Measurements from ENCODE around the gene ZSCAN23. TPM values are rescaled to one million over a fixed set of nuclear protein-coding genes. Genes with fewer than 3 reads are reported as not detected.
"Not testable (repeated sequence)": the region's sequence is repeated elsewhere in the genome, so short reads cannot be mapped to it uniquely, and the experiment has no call there.

Gene ZSCAN23
- total and polyA plus RNA-seq, 2 donors = 3.5 to 15.5 TPM

- Histone ChIP-seq H3K36me3 (ENCODE audit: insufficient read depth) (no peaks in the 10 kb centered on the region), H3K4me3 (ENCODE audit: low read depth, low read length) (no peak overlapping the region), H3K27ac (ENCODE audit: low read depth) (no peak overlapping the region), H3K4me1 (ENCODE audit: insufficient read depth) (no peaks in the 10 kb centered on the region)
- WGBS = 95% methylated on average over 2 of the region's 2 CpGs
- no peak for DNase-seq (ENCODE audit: extremely low spot score)
These were observed 32.5 kb downstream of the ZSCAN23 start for GRCh38 chr6:28410767-28411166.

GRCh38 chr6:28408076-28408802, 35.1 kb downstream of the ZSCAN23 start:
- H3K27ac ChIP-seq (ENCODE audit: low read depth) = no peak overlapping the region
- 86% methylated on average over 5 of the region's 5 CpGs for WGBS

GRCh38 chr6:28407401-28407800, 35.9 kb downstream of the ZSCAN23 start:
- DNase-seq (ENCODE audit: extremely low spot score) = no peak
- Histone ChIP-seq H3K27ac (ENCODE audit: low read depth) (no peak overlapping the region), H3K4me3 (ENCODE audit: low read depth, low read length) (no peak overlapping the region), H3K4me1 (ENCODE audit: insufficient read depth) (no peaks in the 10 kb centered on the region), H3K36me3 (ENCODE audit: insufficient read depth) (no peaks in the 10 kb centered on the region)
- WGBS = 58% methylated on average over 2 of the region's 2 CpGs

More at GRCh38 chr6:28408076-28408802, 35.1 kb downstream of the ZSCAN23 start:
- no peaks in the 10 kb centered on the region for H3K4me1 ChIP-seq (ENCODE audit: insufficient read depth)
- no peaks in the 10 kb centered on the region for H3K36me3 ChIP-seq (ENCODE audit: insufficient read depth)
- H3K4me3 ChIP-seq (ENCODE audit: low read depth, low read length) = no peak overlapping the region
- no peak for DNase-seq (ENCODE audit: extremely low spot score)

DNA sequence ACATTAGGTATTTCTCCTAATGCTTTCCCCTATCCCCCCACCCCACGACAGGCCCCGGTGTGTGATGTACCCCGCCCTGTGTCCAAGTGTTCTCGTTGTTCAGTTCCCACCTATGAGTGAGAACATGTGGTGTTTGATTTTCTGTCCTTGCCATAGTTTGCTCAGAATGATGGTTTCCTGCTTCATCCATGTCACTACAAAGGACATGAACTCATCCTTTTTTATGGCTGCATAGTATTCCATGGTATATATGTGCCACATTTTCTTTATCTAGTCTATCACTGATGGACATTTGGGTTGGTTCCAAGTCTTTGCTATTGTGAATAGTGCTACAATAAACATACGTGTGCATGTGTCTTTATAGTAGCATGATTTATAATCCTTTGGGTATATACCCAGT, 39.4 kb downstream of the ZSCAN23 start:
- H3K4me3 ChIP-seq (ENCODE audit: low read depth, low read length); H3K4me1 ChIP-seq (ENCODE audit: insufficient read depth); DNase-seq (ENCODE audit: extremely low spot score); H3K27ac ChIP-seq (ENCODE audit: low read depth); H3K36me3 ChIP-seq (ENCODE audit: insufficient read depth): not testable (repeated sequence)
- 88% methylated on average over 5 of the region's 5 CpGs for WGBS

DNA sequence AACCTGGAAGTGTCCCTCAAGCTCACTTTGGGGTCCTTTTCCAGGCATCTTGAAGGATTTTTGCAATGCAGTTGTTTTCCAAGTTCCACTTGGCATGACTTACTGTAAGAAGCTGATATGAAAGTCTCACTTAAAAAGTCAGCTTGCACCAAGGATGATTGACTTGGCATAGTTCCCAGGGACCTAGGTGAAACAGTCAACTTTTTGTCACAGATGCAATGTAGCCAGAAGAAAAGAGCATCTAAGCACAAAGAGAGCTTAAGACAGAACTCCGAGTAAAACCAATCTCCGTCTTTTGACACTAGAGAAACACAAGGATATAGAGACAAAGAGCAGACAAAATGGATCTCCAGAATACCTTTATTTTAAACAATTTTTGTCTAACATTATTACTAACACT, 41.1 kb downstream of the ZSCAN23 start:
- Histone ChIP-seq H3K4me3 (ENCODE audit: low read depth, low read length) (no peak overlapping the region), H3K36me3 (ENCODE audit: insufficient read depth) (no peaks in the 10 kb centered on the region), H3K4me1 (ENCODE audit: insufficient read depth) (no peaks in the 10 kb centered on the region), H3K27ac (ENCODE audit: low read depth) (no peak overlapping the region)
- DNase-seq (ENCODE audit: extremely low spot score) = no peak
- 80% methylated on average over 2 of the region's 2 CpGs for WGBS

GRCh38 chr6:28401172-28401571, 42.1 kb downstream of the ZSCAN23 start:
- Histone ChIP-seq H3K4me1 (ENCODE audit: insufficient read depth) (no peaks in the 10 kb centered on the region), H3K36me3 (ENCODE audit: insufficient read depth) (no peaks in the 10 kb centered on the region), H3K27ac (ENCODE audit: low read depth) (no peak overlapping the region), H3K4me3 (ENCODE audit: low read depth, low read length) (no peak overlapping the region)
- WGBS = 79% methylated on average over 1 of the region's 1 CpG
- DNase-seq (ENCODE audit: extremely low spot score) = no peak

GRCh38 chr6:28400122-28400451, 43.2 kb downstream of the ZSCAN23 start:
- Histone ChIP-seq H3K4me3 (ENCODE audit: low read depth, low read length) (peak overlapping the region; percentile 74), H3K4me1 (ENCODE audit: insufficient read depth) (no peaks in the 10 kb centered on the region), H3K27ac (ENCODE audit: low read depth) (no peak overlapping the region), H3K36me3 (ENCODE audit: insufficient read depth) (no peaks in the 10 kb centered on the region)
- no peak for DNase-seq (ENCODE audit: extremely low spot score)
- WGBS = 19% methylated on average over 8 of the region's 8 CpGs

DNA sequence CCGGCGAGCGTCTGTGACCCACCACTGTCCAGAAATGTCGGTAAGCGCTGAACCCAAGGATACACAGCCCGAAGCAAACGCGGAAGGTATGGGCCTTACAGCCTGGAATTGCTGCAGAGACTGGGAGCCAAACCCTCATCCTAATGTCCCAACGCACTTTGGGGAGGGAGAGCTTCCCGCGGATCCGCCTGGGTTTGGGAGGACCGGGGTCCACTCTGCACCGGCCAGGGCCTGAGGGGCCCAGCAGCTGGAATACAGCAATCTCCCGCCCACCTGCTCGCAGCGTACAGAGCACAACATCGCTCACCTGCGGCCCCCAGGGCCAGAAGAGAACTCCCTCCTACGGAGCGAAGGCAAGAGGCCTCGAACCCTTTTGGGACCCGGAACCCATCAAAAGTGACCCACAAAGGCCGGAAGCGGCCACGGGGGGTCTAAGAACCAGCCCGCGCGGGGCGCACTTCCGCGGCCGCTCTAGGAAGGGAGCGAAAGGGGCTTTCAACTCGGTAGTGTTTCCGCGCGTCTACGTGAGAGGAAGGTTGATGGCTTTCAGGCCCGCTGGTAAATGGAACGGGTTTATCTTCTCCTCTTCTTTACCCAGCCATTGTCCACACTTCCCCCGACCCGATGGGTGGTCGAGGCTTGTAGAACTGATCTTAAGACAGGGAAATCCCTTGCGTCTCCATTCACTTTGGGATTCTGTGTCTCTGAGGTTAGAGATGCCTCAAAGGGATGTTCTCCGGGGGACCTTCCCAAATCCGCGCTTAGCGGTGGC, 43.8 kb downstream of the ZSCAN23 start, which contains the start of gene ZSCAN12:
ZSCAN12 (minus strand) TSS at position 398 of the 772 bp plus-strand sequence. CDS start 1,342 bp downstream, outside the sequence.
- Histone ChIP-seq H3K27ac (ENCODE audit: low read depth) (no peak within 1 kb of the TSS), H3K36me3 (ENCODE audit: insufficient read depth) (no peaks in the 10 kb centered on the region), H3K4me3 (ENCODE audit: low read depth, low read length) (peak within 1 kb of the TSS; percentile 74), H3K4me1 (ENCODE audit: insufficient read depth) (no peaks in the 10 kb centered on the region)
- WGBS = under 1% methylated on average over 49 of the region's 49 CpGs
- DNase-seq (ENCODE audit: extremely low spot score) = peak; percentile 63

- no peak for DNase-seq (ENCODE audit: extremely low spot score)
- WGBS = 91% methylated on average over 4 of the region's 4 CpGs
- H3K36me3 ChIP-seq (ENCODE audit: insufficient read depth) = peaks cover 2% of the 10 kb centered on the region
These were observed 47.4 kb downstream of the ZSCAN23 start for GRCh38 chr6:28395918-28396317.

DNA sequence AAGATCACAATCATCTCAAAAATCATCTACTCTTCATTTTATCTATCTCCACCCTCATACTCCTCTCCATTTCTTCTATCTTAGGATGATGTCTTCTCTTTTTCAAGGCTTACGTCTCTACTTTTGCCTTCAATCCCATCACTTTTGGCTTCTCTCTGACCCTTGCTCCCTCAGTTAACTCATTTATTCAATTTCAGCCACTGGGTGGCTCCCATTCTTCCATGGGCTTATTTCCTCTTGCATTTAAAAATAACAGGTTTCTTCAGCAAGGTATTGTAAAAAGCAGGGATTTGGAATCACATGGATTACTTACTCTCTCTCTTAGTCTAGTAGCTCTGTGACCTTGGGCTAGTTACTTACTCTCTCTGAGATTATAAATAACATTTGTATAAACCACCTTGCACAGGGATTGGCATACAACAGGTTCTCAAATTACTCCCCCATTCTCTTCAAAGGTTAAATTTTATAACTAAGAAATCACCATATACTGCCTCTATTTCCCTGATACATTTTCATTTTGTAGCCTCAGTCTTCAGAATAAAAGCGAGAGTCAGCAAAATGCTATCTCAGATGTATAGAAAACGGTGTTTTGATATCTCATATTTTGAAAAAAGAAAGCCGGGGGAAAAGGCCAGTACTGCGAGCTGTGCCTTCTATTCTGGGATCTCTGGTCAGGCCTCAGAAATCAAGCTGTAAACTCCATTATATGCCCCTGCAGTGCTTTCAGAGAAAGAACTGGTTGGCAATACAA, 49.2 kb downstream of the ZSCAN23 start:
- H3K36me3 ChIP-seq (ENCODE audit: insufficient read depth) = peaks cover 4% of the 10 kb centered on the region
- H3K27ac ChIP-seq (ENCODE audit: low read depth) = no peak overlapping the region
- no peak for DNase-seq (ENCODE audit: extremely low spot score)
- no peak overlapping the region for H3K4me3 ChIP-seq (ENCODE audit: low read depth, low read length)
- H3K4me1 ChIP-seq (ENCODE audit: insufficient read depth) = no peaks in the 10 kb centered on the region
- WGBS = 85% methylated on average over 5 of the region's 5 CpGs

More at GRCh38 chr6:28395918-28396317, 47.4 kb downstream of the ZSCAN23 start:
- no peaks in the 10 kb centered on the region for H3K4me1 ChIP-seq (ENCODE audit: insufficient read depth)
- H3K4me3 ChIP-seq (ENCODE audit: low read depth, low read length) = no peak overlapping the region
- no peak overlapping the region for H3K27ac ChIP-seq (ENCODE audit: low read depth)

GRCh38 chr6:28390688-28391087, 52.6 kb downstream of the ZSCAN23 start:
- Histone ChIP-seq H3K36me3 (ENCODE audit: insufficient read depth) (peaks cover 5% of the 10 kb centered on the region), H3K4me3 (ENCODE audit: low read depth, low read length) (no peak overlapping the region)
- WGBS = 85% methylated on average over 8 of the region's 8 CpGs

GRCh38 chr6:28384143-28384533, 59.2 kb downstream of the ZSCAN23 start:
- H3K36me3 ChIP-seq (ENCODE audit: insufficient read depth) = peaks cover 7% of the 10 kb centered on the region
- 75% methylated on average over 2 of the region's 2 CpGs for WGBS
- H3K4me3 ChIP-seq (ENCODE audit: low read depth, low read length) = no peak overlapping the region
- no peaks in the 10 kb centered on the region for H3K4me1 ChIP-seq (ENCODE audit: insufficient read depth)
- H3K27ac ChIP-seq (ENCODE audit: low read depth) = no peak overlapping the region
- no peak for DNase-seq (ENCODE audit: extremely low spot score)

More at GRCh38 chr6:28390688-28391087, 52.6 kb downstream of the ZSCAN23 start:
- DNase-seq (ENCODE audit: extremely low spot score) = no peak
- H3K4me1 ChIP-seq (ENCODE audit: insufficient read depth) = no peaks in the 10 kb centered on the region
- no peak overlapping the region for H3K27ac ChIP-seq (ENCODE audit: low read depth)

GRCh38 chr6:28383235-28384142, 59.8 kb downstream of the ZSCAN23 start:
- whole genome bisulfite sequencing = 15% methylated on average over 31 of the region's 31 CpGs
- Histone ChIP-seq H3K27ac (ENCODE audit: low read depth) (peak overlapping the region; percentile 70), H3K4me1 (ENCODE audit: insufficient read depth) (no peaks in the 10 kb centered on the region), H3K36me3 (ENCODE audit: insufficient read depth) (peaks cover 6% of the 10 kb centered on the region), H3K4me3 (ENCODE audit: low read depth, low read length) (peak overlapping the region; percentile 52)
- peak; percentile 64 for DNase-seq (ENCODE audit: extremely low spot score)
